CD14-positive monocyte (primary cell): ENCODE measurements around the gene GABARAPL1. TPM values are rescaled to one million over a fixed set of nuclear protein-coding genes. Genes with fewer than 3 reads are reported as not detected.

Experiments
- DNase-seq, 3 donors: peaks; one replicate each; pipeline ENCODE4 v3.0.0-alpha.2; 2011 to 2022
- H2AFZ ChIP-seq: 2 replicates; pipeline ENCODE4 v1.6.0; 2012; ENCODE audit warnings: mild to moderate bottlenecking, low read depth, low read length, inconsistent platforms; ENCODE audit not compliant: insufficient read depth, poor library complexity, severe bottlenecking
- H3K27ac ChIP-seq, 2 donors: 1 replicate in 1 of 2; 2 replicates in 1 of 2; pipeline ENCODE4 v1.5.1; 2012 to 2013; ENCODE audit warnings: low read length in 2 of 2, control low read depth in 1 of 2, inconsistent platforms in 1 of 2, low read depth in 1 of 2, mild to moderate bottlenecking in 1 of 2
- H3K27me3 ChIP-seq, 2 donors: one replicate each; pipeline versions ENCODE4 v1.6.0 to v1.6.1; 2011 to 2013; ENCODE audit warnings: low read length in 2 of 2; ENCODE audit not compliant: control insufficient read depth in 2 of 2, insufficient read depth in 2 of 2
- H3K36me3 ChIP-seq, 2 donors: replicated peaks in 1 of 2; 1 replicate in 1 of 2; 2 replicates in 1 of 2; pipeline versions ENCODE4 v1.5.1 to v1.6.1; 2012 to 2013; ENCODE audit warnings: low read length in 2 of 2, control low read depth in 1 of 2, inconsistent platforms in 1 of 2, mild to moderate bottlenecking in 1 of 2; ENCODE audit not compliant: insufficient read depth in 2 of 2, control insufficient read depth in 1 of 2
- H3K4me1 ChIP-seq, 2 donors: 1 replicate in 1 of 2; 2 replicates in 1 of 2; pipeline versions ENCODE4 v1.5.1 to v1.6.1; 2012 to 2013; ENCODE audit warnings: low read length in 2 of 2, control low read depth in 1 of 2, inconsistent platforms in 1 of 2, mild to moderate bottlenecking in 1 of 2, moderate library complexity in 1 of 2; ENCODE audit not compliant: insufficient read depth in 2 of 2, control insufficient read depth in 1 of 2
- H3K4me2 ChIP-seq: replicated peaks from 2 replicates; pipeline ENCODE3; 2012; ENCODE audit warnings: low read length, moderate library complexity, mild to moderate bottlenecking; ENCODE audit not compliant: poor library complexity, severe bottlenecking; ENCODE audit errors: extremely low read depth
- H3K4me3 ChIP-seq, 3 experiments: fragments of 200-600 bp in 1 of 3; sonication (generic) in 1 of 3; replicated peaks in 1 of 3; 1 replicate in 2 of 3; 2 replicates in 1 of 3; pipeline ENCODE4 v1.5.1; 2011 to 2013; ENCODE audit warnings: low read length in 3 of 3, mild to moderate bottlenecking in 3 of 3, control low read depth in 2 of 3, low read depth in 2 of 3, inconsistent platforms in 1 of 3, moderate library complexity in 1 of 3
- H3K79me2 ChIP-seq: 2 replicates; pipeline ENCODE4 v1.6.0; 2012; ENCODE audit warnings: mild to moderate bottlenecking, control low read depth, inconsistent platforms, low read length, moderate library complexity; ENCODE audit not compliant: insufficient read depth
- H3K9ac ChIP-seq: 2 replicates; pipeline ENCODE4 v1.6.0; 2017; ENCODE audit warnings: low read length, mild to moderate bottlenecking; ENCODE audit not compliant: insufficient read depth, poor library complexity, severe bottlenecking
- H3K9me3 ChIP-seq, 2 donors: replicated peaks in 1 of 2; 1 replicate in 1 of 2; 2 replicates in 1 of 2; pipeline versions ENCODE4 v1.5.1 to v1.6.1; 2012 to 2013; ENCODE audit warnings: low read length in 2 of 2, control low read depth in 1 of 2; ENCODE audit not compliant: control insufficient read depth in 1 of 2, insufficient read depth in 1 of 2
- H4K20me1 ChIP-seq: 2 replicates; pipeline ENCODE4 v1.6.0; 2012; ENCODE audit warnings: mild to moderate bottlenecking, low read length, control low read depth, moderate library complexity; ENCODE audit not compliant: insufficient read depth
- H3K27ac Mint-ChIP-seq, 7 donors: one replicate each; pipeline ENCODE4 v1.8.0; 2020; ENCODE audit warnings: mild to moderate bottlenecking in 7 of 7, mixed read lengths in 7 of 7, moderate library complexity in 6 of 7, inconsistent platforms in 2 of 7
- H3K27me3 Mint-ChIP-seq, 3 donors: one replicate each; pipeline ENCODE4 v1.8.0; 2021 to 2022; ENCODE audit warnings: low read depth in 3 of 3, mild to moderate bottlenecking in 3 of 3, mixed read lengths in 3 of 3, moderate library complexity in 3 of 3, inconsistent platforms in 1 of 3
- H3K36me3 Mint-ChIP-seq, 2 donors: one replicate each; pipeline ENCODE4 v1.8.0; 2020; ENCODE audit warnings: mixed read lengths in 2 of 2, inconsistent platforms in 1 of 2, mild to moderate bottlenecking in 1 of 2
- H3K4me1 Mint-ChIP-seq: one replicate; pipeline ENCODE4 v1.8.0; 2020; ENCODE audit warnings: mild to moderate bottlenecking, mixed read lengths
- H3K4me3 Mint-ChIP-seq, 2 donors: one replicate each; pipeline ENCODE4 v1.8.0; 2020; ENCODE audit warnings: mild to moderate bottlenecking in 2 of 2, mixed read lengths in 2 of 2, moderate library complexity in 1 of 2
- H3K9me3 Mint-ChIP-seq, 7 donors: one replicate each; pipeline ENCODE4 v1.8.0; 2020 to 2022; ENCODE audit warnings: mixed read lengths in 7 of 7, mild to moderate bottlenecking in 6 of 7, moderate library complexity in 6 of 7, inconsistent platforms in 2 of 7
- CTCF ChIP-seq: fragments of 200-600 bp; IDR thresholded peaks from one replicate; pipeline ENCODE4 v1.8.0; 2022; ENCODE audit warnings: antibody characterized with exemption, mild to moderate bottlenecking
- WGBS: methylation state at CpG from one replicate; pipeline ENCODE4 v1.1.5; 2013; ENCODE audit warnings: missing lambda C conversion rate; ENCODE audit not compliant: insufficient coverage; 5-methylcytosine and 5-hydroxymethylcytosine counted together
- intact Hi-C, 2 donors: fragments of 100-400 bp; cut with micrococcal nuclease; formaldehyde crosslinking; loops; one replicate each; pipeline versions ENCODE4 v1.15.0 to v1.15.1; 2023
- polyA plus RNA-seq, 3 donors: library from polyadenylated mRNA; depleted of rRNA in 1 of 3; unstranded in 2 of 3; stranded (reverse) in 1 of 3; fragments of 300-500 nt in 2 of 3; fragments of >200 nt in 1 of 3; fragmentation: Illumina TruSeq in 2 of 3; gene quantifications; 1 replicate in 2 of 3; 2 replicates in 1 of 3; pipeline ENCODE4 v1.2.3, GENCODE V29; 2012 to 2021

The GABARAPL1 gene
- polyA plus RNA-seq, 3 donors = 13.1 to 291 (median 15.5) TPM

GRCh38 chr12:10272467-10272866 lies 59.8 kb downstream of the GABARAPL1 start:
- peaks cover 0 to 6% (median 1%) of the 10 kb centered on the region in 7 donors for H3K9me3 Mint-ChIP-seq
- DNase-seq = no peak
- no peak overlapping the region for H3K4me3 ChIP-seq
- H3K9ac ChIP-seq = no peak overlapping the region
- no peak overlapping the region for H3K27ac ChIP-seq
- H3K9me3 ChIP-seq = no peaks in the 10 kb centered on the region
- H3K27me3 ChIP-seq = no peaks in the 10 kb centered on the region
- peaks cover 0 to 3% (median 0%) of the 10 kb centered on the region in 3 donors for H3K27me3 Mint-ChIP-seq
- no peak overlapping the region for H2AFZ ChIP-seq
- WGBS = 100% methylated on average over 1 of the region's 2 CpGs
- H3K4me2 ChIP-seq = no peak overlapping the region
- no peak for TF ChIP-seq CTCF
- no peaks in the 10 kb centered on the region for H3K36me3 ChIP-seq
- H3K4me1 ChIP-seq = no peaks in the 10 kb centered on the region
- H3K4me3 Mint-ChIP-seq = no peak overlapping the region
- H3K79me2 ChIP-seq = no peaks in the 10 kb centered on the region
- H3K27ac Mint-ChIP-seq = no peak overlapping the region
- intact Hi-C loops = no loop called here
- H4K20me1 ChIP-seq = no peaks in the 10 kb centered on the region
- no peaks in the 10 kb centered on the region for H3K36me3 Mint-ChIP-seq
- H3K4me1 Mint-ChIP-seq = no peaks in the 10 kb centered on the region

Other genes starting within 250 kb of the GABARAPL1 start
- 100 to 1,000 TPM; 356 to 441 (median 412) TPM for gene CLEC12A, start 241.5 kb upstream of the GABARAPL1 start, polyA plus RNA-seq
- gene CLEC1B, start 213.8 kb upstream of the GABARAPL1 start, polyA plus RNA-seq = 1 to 10 TPM in 2 of 3 donors, not detected in 1; 3.5 to 3.9 TPM
- 10 to 100 TPM in 1 of 3 donors, under 1 TPM in 1, not detected in 1; 0.14 to 76.6 TPM for gene CLEC12B, start 202.2 kb upstream of the GABARAPL1 start, polyA plus RNA-seq
- under 1 TPM in 2 of 3 donors, not detected in 1; 0.07 to 0.59 TPM for gene CLEC9A, start 182.2 kb upstream of the GABARAPL1 start, polyA plus RNA-seq
- gene CLEC1A, start 113.9 kb upstream of the GABARAPL1 start, polyA plus RNA-seq = 1 to 10 TPM in 2 of 3 donors, under 1 TPM in 1; 0.90 to 7.9 (median 1.1) TPM
- gene CLEC7A, start 82.7 kb upstream of the GABARAPL1 start, polyA plus RNA-seq = 100 to 1,000 TPM; 235 to 809 (median 304) TPM
- gene OLR1, start 40.7 kb upstream of the GABARAPL1 start, polyA plus RNA-seq = 10 to 100 TPM in 1 of 3 donors, under 1 TPM in 2; 0.88 to 12.9 (median 0.99) TPM
- gene TMEM52B, start 33.8 kb upstream of the GABARAPL1 start, polyA plus RNA-seq = 1 to 10 TPM in 1 of 3 donors, under 1 TPM in 2; 0.54 to 2.4 (median 0.58) TPM
- under 1 TPM; 0.08 to 0.79 (median 0.51) TPM for gene KLRD1, start 95.0 kb downstream of the GABARAPL1 start, polyA plus RNA-seq
- 1 to 10 TPM in 2 of 3 donors, under 1 TPM in 1; 0.05 to 1.3 (median 1.3) TPM for gene KLRK1, start 177.2 kb downstream of the GABARAPL1 start, polyA plus RNA-seq
- gene KLRC4, start 196.9 kb downstream of the GABARAPL1 start, polyA plus RNA-seq = not detected
- gene KLRC3, start 207.7 kb downstream of the GABARAPL1 start, polyA plus RNA-seq = not detected
- gene KLRC2, start 223.1 kb downstream of the GABARAPL1 start, polyA plus RNA-seq = not detected
- gene KLRC1, start 240.5 kb downstream of the GABARAPL1 start, polyA plus RNA-seq = not detected